BE2C (cell line): Measurements from ENCODE around the gene MCM9.

Experiments
- DNase-seq: peaks from one replicate; pipeline ENCODE4 v3.0.0-alpha.2; 2020
- H3K27me3 ChIP-seq: fragments of 250-450 bp; sonication (Bioruptor Pico); 2 replicates; pipeline ENCODE4 v1.5.1; 2020; ENCODE audit warnings: mild to moderate bottlenecking
- H3K36me3 ChIP-seq: fragments of 250-450 bp; sonication (Bioruptor Pico); 2 replicates; pipeline ENCODE4 v1.5.1; 2020; ENCODE audit warnings: mild to moderate bottlenecking
- H3K4me1 ChIP-seq: fragments of 250-450 bp; sonication (Bioruptor Pico); 2 replicates; pipeline ENCODE4 v1.5.1; 2020
- H3K4me3 ChIP-seq: 2 replicates; pipeline ENCODE4 v1.5.1; 2011; ENCODE audit warnings: low read depth, low read length
- H3K9me3 ChIP-seq: fragments of 250-450 bp; sonication (Bioruptor Pico); 2 replicates; pipeline ENCODE4 v1.5.1; 2020
- TF ChIP-seq, protein P1 (sequence below): IDR thresholded peaks from 2 replicates; pipeline ENCODE4 v1.5.1; 2012; ENCODE audit warnings: mild to moderate bottlenecking, low read depth, low read length

The MCM9 gene

GRCh38 chr6:118775381-118775780, 159.6 kb downstream of the MCM9 start:
- no peak overlapping the region for H3K4me3 ChIP-seq
- DNase-seq: no peak
- no peaks in the 10 kb centered on the region for H3K36me3 ChIP-seq
- no peaks in the 10 kb centered on the region for H3K9me3 ChIP-seq
- peaks cover 12% of the 10 kb centered on the region for H3K4me1 ChIP-seq
- H3K27me3 ChIP-seq: no peaks in the 10 kb centered on the region
- TF ChIP-seq, protein P1, sequence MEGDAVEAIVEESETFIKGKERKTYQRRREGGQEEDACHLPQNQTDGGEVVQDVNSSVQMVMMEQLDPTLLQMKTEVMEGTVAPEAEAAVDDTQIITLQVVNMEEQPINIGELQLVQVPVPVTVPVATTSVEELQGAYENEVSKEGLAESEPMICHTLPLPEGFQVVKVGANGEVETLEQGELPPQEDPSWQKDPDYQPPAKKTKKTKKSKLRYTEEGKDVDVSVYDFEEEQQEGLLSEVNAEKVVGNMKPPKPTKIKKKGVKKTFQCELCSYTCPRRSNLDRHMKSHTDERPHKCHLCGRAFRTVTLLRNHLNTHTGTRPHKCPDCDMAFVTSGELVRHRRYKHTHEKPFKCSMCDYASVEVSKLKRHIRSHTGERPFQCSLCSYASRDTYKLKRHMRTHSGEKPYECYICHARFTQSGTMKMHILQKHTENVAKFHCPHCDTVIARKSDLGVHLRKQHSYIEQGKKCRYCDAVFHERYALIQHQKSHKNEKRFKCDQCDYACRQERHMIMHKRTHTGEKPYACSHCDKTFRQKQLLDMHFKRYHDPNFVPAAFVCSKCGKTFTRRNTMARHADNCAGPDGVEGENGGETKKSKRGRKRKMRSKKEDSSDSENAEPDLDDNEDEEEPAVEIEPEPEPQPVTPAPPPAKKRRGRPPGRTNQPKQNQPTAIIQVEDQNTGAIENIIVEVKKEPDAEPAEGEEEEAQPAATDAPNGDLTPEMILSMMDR: no peak

DNA sequence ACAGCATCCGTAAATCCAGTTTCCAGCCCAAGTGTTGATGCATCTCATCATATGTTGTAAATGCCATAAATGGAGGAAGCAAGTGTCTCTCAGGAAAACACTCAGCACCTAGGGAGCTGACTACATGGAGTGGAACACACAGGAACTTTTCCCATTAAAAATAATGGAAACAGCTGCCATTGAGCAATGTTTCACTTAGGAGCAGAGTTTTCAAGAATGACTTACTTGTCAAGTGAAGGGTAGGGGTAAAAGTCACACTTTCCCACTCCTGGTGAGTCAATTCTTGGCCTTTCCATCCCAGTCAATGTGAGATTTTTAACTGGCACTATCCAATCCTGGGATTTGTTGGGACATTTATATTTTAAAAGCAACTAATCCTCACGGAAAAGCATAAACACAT, 160.4 kb downstream of the MCM9 start:
- TF ChIP-seq, protein P1: no peak
- Histone ChIP-seq H3K9me3 (no peaks in the 10 kb centered on the region), H3K4me3 (no peak overlapping the region), H3K27me3 (no peaks in the 10 kb centered on the region), H3K4me1 (peaks cover 17% of the 10 kb centered on the region), H3K36me3 (no peaks in the 10 kb centered on the region)
- DNase-seq: no peak

GRCh38 chr6:118772886-118773285, 162.1 kb downstream of the MCM9 start:
- no peak overlapping the region for H3K4me3 ChIP-seq
- H3K27me3 ChIP-seq: no peaks in the 10 kb centered on the region
- no peak for DNase-seq
- no peaks in the 10 kb centered on the region for H3K9me3 ChIP-seq
- no peaks in the 10 kb centered on the region for H3K36me3 ChIP-seq
- H3K4me1 ChIP-seq: peaks cover 17% of the 10 kb centered on the region
- TF ChIP-seq, protein P1: no peak

DNA sequence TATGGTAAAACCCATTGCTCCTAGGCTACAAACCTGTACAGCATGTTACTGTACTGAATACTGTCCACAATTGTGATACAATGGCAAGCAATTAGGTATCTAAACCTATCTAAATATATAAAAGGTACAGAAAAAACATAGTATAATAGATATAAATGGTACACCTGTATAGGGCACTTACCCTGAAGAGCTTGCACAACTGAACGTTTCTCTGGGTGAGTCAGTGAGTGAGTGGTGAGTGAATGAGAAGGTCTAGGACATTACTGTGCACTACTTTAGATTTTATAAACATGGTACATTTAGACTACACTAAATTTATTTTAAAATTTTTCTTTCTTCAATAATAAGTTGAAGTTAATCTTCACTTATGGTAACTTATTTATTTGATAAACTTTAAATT, 163.7 kb downstream of the MCM9 start:
- Histone ChIP-seq H3K36me3 (no peaks in the 10 kb centered on the region), H3K4me1 (peaks cover 10% of the 10 kb centered on the region), H3K9me3 (no peaks in the 10 kb centered on the region), H3K27me3 (no peaks in the 10 kb centered on the region), H3K4me3 (no peak overlapping the region)
- no peak for DNase-seq
- TF ChIP-seq, protein P1: no peak

DNA sequence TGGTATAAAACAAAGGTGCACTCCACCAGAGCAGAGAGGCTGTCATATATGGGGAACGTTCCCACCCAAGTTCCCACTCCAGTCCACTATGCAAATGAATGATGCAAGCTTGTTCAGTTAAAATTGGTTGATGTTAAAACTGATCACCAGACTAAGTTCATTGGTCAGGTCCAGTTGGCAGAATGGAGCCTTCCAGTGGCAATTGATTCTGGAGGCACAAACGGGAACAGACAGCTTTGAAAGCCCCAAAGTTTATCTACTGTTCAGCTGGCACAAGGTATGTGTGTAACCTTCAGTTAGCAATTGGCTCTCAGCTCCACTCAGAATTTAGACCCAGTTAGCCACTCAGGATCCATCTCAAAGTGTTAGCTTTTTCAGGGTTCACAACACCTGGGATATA, 164.1 kb downstream of the MCM9 start:
- Histone ChIP-seq H3K9me3 (no peaks in the 10 kb centered on the region), H3K4me3 (no peak overlapping the region), H3K36me3 (no peaks in the 10 kb centered on the region), H3K27me3 (no peaks in the 10 kb centered on the region), H3K4me1 (peaks cover 10% of the 10 kb centered on the region)
- TF ChIP-seq, protein P1: no peak
- no peak for DNase-seq

DNA sequence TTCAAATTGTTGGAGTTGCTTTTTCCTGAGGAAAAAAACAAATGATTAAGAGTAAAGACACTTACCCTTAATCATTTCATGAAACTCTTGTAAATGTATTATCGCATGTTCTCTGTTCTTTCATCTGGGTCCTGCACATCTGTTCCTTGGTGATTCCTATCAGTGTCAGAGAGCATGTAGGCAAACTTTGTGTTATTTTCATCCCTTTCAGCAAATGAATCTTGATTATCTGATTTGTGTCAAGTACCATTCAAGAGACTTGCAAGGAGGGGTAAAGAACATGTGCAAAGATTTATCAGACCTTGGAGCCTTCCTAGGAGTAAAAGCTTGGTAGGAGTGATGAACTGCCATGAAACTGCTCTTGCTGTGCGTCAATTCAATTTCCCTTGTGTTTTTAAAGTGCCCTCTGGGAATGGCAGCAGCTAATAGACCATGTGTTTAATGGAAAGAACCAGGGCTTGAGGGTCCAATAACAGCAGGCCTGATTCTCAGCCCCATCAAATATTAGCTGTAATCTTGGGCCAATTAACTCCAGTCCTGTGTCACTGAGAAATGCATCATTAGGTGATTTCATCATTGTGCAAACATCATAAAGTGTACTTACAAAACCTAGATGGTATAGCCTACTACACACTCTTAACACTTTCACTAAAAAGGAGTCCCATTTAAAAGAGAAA, 164.7 kb downstream of the MCM9 start:
- TF ChIP-seq, protein P1: no peak
- Histone ChIP-seq H3K27me3 (no peaks in the 10 kb centered on the region), H3K9me3 (no peaks in the 10 kb centered on the region), H3K4me3 (no peak overlapping the region), H3K36me3 (no peaks in the 10 kb centered on the region), H3K4me1 (peaks cover 10% of the 10 kb centered on the region)
- DNase-seq: peak; percentile 37
